Activated CD4-positive, alpha-beta T cell treated with anti-CD3 and anti-CD28 coated beads, Interleukin-2, amount 50 U/mL, for 24 hours (primary cell): ENCODE results near the gene SAMD4A.
"Not testable (repeated sequence)": the region's sequence is repeated elsewhere in the genome, so short reads cannot be mapped to it uniquely, and the experiment has no call there.

Experiments used
- DNase-seq, 2 donors: peaks; one replicate each; pipeline ENCODE4 v3.0.0-alpha.2; 2020; ENCODE audit warnings: low read depth in 1 of 2, low spot score in 1 of 2

SAMD4A gene

GRCh38 chr14:54591866-54592265 lies 24.9 kb downstream of the SAMD4A start:
- DNase-seq = no peak

DNA sequence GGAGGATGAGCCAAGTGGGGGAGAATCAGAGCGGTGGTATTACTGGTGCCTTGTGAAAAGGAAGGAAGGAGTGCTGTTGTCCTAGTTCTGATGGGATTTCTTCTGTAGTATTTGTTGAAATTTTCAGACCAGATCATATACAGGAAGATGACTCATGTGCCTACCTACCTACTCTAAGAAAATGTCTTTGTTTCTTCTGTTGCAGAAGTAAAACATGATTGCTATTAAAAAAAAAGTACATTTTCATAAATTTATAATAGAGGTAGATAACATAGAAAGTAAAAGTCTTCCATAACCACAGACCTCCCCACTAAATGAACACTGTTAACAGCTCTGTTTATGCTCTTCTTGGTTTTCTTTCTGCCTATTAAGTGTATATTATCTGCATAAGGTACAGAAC lies 26.9 kb downstream of the SAMD4A start:
- no peak for DNase-seq

DNA sequence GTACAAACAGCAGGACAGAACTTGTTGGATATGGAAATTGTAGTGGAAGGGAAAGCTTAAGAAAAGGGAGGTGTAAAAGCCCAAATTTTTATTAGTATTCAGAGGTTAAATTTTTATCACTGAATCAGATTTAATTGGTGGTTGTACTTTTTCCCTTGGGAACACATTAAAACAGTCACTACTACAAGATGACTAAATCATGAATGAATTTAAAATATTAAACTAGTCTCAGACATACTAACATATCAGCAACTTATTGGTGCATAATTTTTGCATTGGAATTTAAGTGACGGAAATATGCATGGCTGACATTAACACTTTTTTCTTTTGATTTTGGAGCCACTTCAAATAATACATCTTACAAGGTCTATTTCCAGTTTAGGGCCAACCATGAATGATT lies 27.6 kb downstream of the SAMD4A start:
- DNase-seq = no peak

DNA sequence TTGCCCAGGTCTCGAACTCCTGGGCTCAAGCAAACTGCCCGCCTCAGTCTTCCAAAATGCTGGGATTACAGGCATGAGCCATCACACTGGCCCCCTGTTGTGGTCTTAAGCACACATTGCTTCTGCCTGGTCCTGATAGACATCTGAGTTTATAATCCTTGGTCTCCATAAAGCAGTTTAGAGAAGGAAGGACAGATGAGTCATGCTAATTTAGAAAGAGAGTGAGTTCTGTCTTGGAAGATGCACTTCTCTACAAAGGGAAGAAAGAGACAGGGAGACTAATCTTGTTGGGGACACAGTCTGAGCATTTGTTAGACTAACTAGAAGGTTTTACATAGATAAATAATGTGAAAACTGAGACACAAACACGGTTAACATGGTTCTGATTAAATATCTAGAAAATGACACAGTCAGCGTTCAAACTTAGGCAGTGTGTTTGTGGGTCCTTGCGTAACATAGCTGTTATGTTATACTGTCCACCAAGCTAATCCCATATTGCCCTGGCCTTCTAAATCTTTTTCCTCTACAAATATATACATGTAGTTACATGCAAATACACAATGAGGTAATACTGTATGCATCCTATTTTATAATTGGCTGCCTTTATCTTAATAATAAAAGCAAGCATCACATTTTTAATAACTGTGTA lies 31.0 kb downstream of the SAMD4A start:
- DNase-seq = no peak

DNA sequence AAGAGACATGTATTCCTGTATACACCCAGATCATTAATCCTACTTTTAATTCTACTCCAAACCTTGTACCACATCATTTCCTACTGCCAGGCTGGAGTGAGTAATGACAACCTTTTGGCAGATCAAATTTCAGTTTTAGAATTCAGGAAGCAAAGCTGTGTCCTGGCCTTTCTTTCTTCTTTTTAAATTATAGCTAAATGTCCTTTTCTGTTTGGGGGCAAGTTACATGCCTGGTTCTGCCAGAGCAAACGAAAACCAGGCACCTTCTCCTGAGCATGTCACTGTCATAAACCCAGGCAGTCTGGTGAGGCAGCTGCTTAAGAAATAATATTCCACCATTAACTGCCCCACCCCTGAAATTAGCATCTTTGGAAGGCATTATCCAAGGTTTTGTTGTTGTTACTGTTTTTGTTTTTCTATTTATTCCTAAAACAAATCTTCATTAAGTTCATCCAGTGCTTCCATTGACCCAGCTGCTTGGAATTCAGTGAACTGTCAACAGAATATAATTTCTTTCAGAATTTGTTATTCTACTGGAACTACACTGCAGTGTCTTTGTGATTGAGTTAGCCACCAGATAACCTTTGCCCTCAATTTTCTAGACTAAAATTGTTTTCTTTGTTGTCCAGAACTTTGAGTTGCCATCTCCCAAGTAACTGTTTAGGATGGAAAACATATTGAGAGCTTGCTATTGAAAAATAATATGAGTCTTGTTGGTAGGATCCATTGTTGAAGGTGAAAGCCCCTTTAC lies 33.2 kb downstream of the SAMD4A start:
- DNase-seq = no peak

DNA sequence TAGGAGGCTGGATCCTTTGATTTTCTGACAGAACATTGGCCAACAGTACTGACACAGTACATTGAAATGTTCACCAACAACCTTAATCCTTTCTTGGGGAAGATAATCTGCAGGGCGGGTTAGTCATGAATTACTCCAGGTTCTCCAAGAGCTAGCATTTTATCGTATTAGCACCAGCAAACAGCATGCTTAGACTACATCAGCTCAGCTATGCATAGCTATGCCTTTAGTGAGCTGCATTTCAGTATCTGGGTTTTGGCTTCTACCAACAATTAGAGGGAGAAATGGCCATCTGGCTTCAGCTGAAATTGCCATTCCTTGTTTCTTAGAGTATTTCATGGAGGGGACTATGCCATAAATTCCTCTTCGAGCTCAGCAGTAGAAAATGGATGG lies 33.8 kb downstream of the SAMD4A start:
- no peak for DNase-seq

GRCh38 chr14:54603362-54603761 lies 36.4 kb downstream of the SAMD4A start:
- no peak for DNase-seq

DNA sequence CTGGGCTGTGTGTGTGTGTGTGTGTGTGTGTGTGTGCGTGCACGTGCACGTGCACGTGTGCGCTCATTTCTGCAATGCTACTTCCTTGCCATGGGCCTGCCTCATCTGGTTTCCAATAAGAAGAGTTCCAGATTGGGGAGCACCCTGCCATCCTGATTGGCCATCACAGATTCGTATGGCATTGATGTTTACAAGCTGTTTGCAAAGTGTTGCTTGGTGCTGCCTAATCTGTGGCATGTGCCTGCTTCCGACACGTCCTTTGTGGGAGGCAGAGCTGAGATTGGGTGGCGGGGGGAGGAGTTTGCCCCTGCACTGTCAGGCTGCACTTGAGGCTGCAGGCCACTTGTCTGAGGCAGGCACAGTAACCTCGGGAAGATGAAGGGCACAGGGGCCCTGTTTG lies 39.2 kb downstream of the SAMD4A start:
- no peak for DNase-seq

- DNase-seq = no peak
Measured at GRCh38 chr14:54606631-54607133, 39.8 kb downstream of the SAMD4A start.

DNA sequence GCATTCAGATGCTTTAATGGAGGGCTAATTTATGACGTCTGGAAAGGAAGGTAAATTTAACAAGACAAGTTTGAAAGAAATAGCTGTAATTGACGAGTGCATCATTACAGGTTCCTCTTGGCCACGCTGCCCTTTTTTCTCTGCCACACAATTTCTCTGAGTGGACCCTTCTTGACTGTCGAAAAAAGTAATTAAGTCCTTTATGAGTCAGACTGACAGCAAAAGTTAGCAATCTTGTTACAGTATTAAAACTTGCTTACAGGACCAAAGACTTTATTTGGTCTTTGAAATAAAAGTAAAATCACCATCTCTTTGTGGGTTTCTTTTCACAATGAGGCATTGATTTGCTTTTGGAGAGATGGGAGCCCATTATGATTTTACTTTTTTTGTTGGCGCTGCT lies 42.6 kb downstream of the SAMD4A start:
- DNase-seq = no peak

- no peak for DNase-seq
Measured at GRCh38 chr14:54610051-54610977, 43.4 kb downstream of the SAMD4A start.

- DNase-seq = no peak
Measured at GRCh38 chr14:54614296-54614695, 47.4 kb downstream of the SAMD4A start.

GRCh38 chr14:54617467-54617866 lies 50.5 kb downstream of the SAMD4A start:
- DNase-seq = no peak

- no peak for DNase-seq
Measured at GRCh38 chr14:54621686-54622085, 54.8 kb downstream of the SAMD4A start.

GRCh38 chr14:54622192-54622958 lies 55.4 kb downstream of the SAMD4A start:
- peak; percentile 28 to 43 for DNase-seq

GRCh38 chr14:54623279-54624004 lies 56.5 kb downstream of the SAMD4A start:
- no peak for DNase-seq

DNA sequence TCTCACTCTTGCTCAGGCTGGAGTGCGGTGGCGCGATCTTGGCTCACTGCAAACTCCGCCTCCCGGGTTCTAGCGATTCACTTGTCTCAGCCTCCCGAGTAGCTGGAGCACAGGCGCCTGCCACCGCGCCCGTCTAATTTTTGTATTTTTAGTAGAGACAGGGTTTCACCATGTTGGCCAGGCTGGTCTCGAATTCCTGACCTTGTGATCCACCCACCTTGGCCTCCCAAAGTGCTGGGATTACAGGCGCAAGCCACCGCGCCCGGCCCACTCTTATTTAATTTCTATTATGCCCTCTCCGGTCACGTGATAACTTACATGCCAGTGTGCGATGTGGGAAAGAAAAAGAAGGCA lies 57.1 kb downstream of the SAMD4A start:
- DNase-seq = not testable (repeated sequence)

DNA sequence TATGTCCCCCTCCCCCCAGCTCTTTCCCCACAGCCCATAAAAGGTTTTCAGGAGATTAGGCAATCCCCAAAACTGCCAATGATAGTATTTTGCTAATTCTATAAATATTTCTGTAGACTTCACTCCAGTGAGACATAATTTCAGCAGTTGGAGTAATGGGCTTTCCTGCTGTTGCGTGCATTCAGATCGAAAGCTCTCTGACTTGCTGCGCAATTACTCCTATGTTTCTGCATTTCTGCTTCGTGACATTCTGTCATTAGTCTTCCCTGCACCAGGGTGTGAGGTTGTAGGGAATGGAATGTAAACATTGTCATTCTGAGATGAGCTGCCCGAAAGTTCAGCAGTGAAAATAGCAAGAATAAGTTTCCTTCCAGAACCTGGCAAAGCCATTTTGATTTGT lies 58.2 kb downstream of the SAMD4A start:
- DNase-seq = no peak

GRCh38 chr14:54627219-54627539 lies 60.3 kb downstream of the SAMD4A start:
- DNase-seq = no peak

- peak in 1 of 2 donors; percentile 39 for DNase-seq
Measured at GRCh38 chr14:54627540-54628363, 60.8 kb downstream of the SAMD4A start.
